HepG2 (cell line): Measurements from ENCODE around the gene AXIN2. TPM values are rescaled to one million over a fixed set of nuclear protein-coding genes. Genes with fewer than 3 reads are reported as not detected.

Experiments used
- AHR ChIP-seq: IDR thresholded peaks from 2 replicates; pipeline ENCODE4 v1.6.1; 2018; ENCODE audit warnings: missing genetic modification reagents, missing compliant biosample characterization
- EP300 ChIP-seq, 3 experiments: sonication (generic) in 1 of 3; formaldehyde crosslinking in 1 of 3; IDR thresholded peaks; 2 replicates each; pipeline versions ENCODE4 v1.5.1 to v1.6.1; 2011 to 2020; ENCODE audit warnings: low read depth in 2 of 3, low read length in 2 of 3, borderline replicate concordance in 1 of 3, improper control_type of control experiment in 1 of 3, mild to moderate bottlenecking in 1 of 3, missing genetic modification reagents in 1 of 3, moderate library complexity in 1 of 3
- FOXO1 ChIP-seq: sonication (generic); formaldehyde crosslinking; IDR thresholded peaks from 2 replicates; pipeline ENCODE4 v1.4.0; 2020; ENCODE audit warnings: missing genetic modification reagents
- GATAD2A ChIP-seq: IDR thresholded peaks from 2 replicates; pipeline ENCODE4 v1.6.1; 2016
- HNRNPL ChIP-seq: fragments of 200-400 bp; formaldehyde crosslinking; IDR thresholded peaks from 2 replicates; pipeline ENCODE4 v1.6.1; 2017; ENCODE audit warnings: mild to moderate bottlenecking, low read depth, low read length
- KAT8 ChIP-seq: IDR thresholded peaks from 2 replicates; pipeline ENCODE4 v1.6.1; 2016; ENCODE audit warnings: missing genetic modification reagents, missing compliant biosample characterization
- MAFG ChIP-seq: sonication (generic); formaldehyde crosslinking; IDR thresholded peaks from 2 replicates; pipeline ENCODE4 v1.5.1; 2020; ENCODE audit warnings: mild to moderate bottlenecking, missing genetic modification reagents
- MXI1 ChIP-seq: IDR thresholded peaks from 3 replicates; pipeline ENCODE4 v1.6.1; 2012; ENCODE audit warnings: low read depth, low read length, inconsistent platforms, borderline replicate concordance
- PAXIP1 ChIP-seq: sonication (generic); formaldehyde crosslinking; conservative IDR thresholded peaks from 2 replicates; pipeline ENCODE4 v1.4.0; 2020; ENCODE audit warnings: mild to moderate bottlenecking, missing genetic modification reagents, moderate library complexity
- RFX1 ChIP-seq: fragments of 450-650 bp; IDR thresholded peaks from 2 replicates; pipeline ENCODE4 v1.6.1; 2017
- SAP130 ChIP-seq: IDR thresholded peaks from 2 replicates; pipeline ENCODE4 v1.6.1; 2016; ENCODE audit warnings: low read depth
- ZBTB34 ChIP-seq: sonication (generic); formaldehyde crosslinking; IDR thresholded peaks from 2 replicates; pipeline ENCODE4 v1.8.0; 2022; ENCODE audit warnings: mild to moderate bottlenecking, missing genetic modification reagents
- ZBTB40 ChIP-seq, 2 experiments: fragments of 450-650 bp in 1 of 2; sonication (generic) in 1 of 2; formaldehyde crosslinking in 1 of 2; IDR thresholded peaks; 2 replicates each; pipeline versions ENCODE4 v1.6.1 to v1.8.0; 2016 to 2022; ENCODE audit warnings: antibody characterized with exemption in 1 of 2, mild to moderate bottlenecking in 1 of 2, missing genetic modification reagents in 1 of 2
- ZFP36L2 ChIP-seq: sonication (generic); formaldehyde crosslinking; IDR thresholded peaks from 2 replicates; pipeline ENCODE4 v1.4.0; 2020; ENCODE audit warnings: missing genetic modification reagents
- ZNF335 ChIP-seq: sonication (generic); formaldehyde crosslinking; IDR thresholded peaks from 2 replicates; pipeline ENCODE4 v1.4.0; 2020; ENCODE audit warnings: missing genetic modification reagents
- ZNF501 ChIP-seq: sonication (generic); formaldehyde crosslinking; IDR thresholded peaks from 2 replicates; pipeline ENCODE4 v1.5.1; 2020; ENCODE audit warnings: mild to moderate bottlenecking, moderate library complexity, missing genetic modification reagents
- ZNF672 ChIP-seq: sonication (generic); formaldehyde crosslinking; IDR thresholded peaks from 2 replicates; pipeline ENCODE4 v1.8.1; 2022; ENCODE audit warnings: missing genetic modification reagents
- polyA plus RNA-seq, 8 experiments: library from polyadenylated mRNA; depleted of rRNA in 3 of 8; stranded (reverse) in 7 of 8; unstranded in 1 of 8; fragments of >200 nt; fragmentation: Illumina TruSeq in 4 of 8; extraction: Trizol in 4 of 8; gene quantifications; 2 replicates each; pipeline versions ENCODE4 v1.2.1 to v1.2.3, GENCODE V29; 2011 to 2016; ENCODE audit warnings: low read depth in 4 of 8, missing spikeins in 1 of 8, mixed read lengths in 1 of 8; ENCODE audit not compliant: insufficient read depth in 1 of 8
- total RNA-seq, 5 experiments: library from RNA; depleted of rRNA; stranded (reverse); fragments of >200 nt; fragmentation: Illumina TruSeq; extraction: Trizol; gene quantifications; 2 replicates each; pipeline ENCODE4 v1.2.3, GENCODE V29; 2016; ENCODE audit warnings: low read depth in 1 of 5

The AXIN2 gene
- total and polyA plus RNA-seq, 2 of the 13 experiments (the other 11 are each of a cell fraction or from before 2014, with no cell fraction given) = 58.6 to 63.4 TPM

- TF ChIP-seq PAXIP1 (CRISPR knock-in tag) (no peak), AHR (peak; percentile 43; the same call in 1 of the 2 replicates), EP300 (IDR thresholded peaks at IDR 0.05; ENCODE audit: low read depth in 2 of 2, low read length in 2 of 2) (0 out of 4 replicates have a peak, but pooled peaks of 1 of the 2 experiments have one; percentile 8), EP300 (CRISPR knock-in tag; IDR thresholded peaks at IDR 0.05; ENCODE audit: borderline replicate concordance) (no peak), HNRNPL (no peak), RFX1 (peak; percentile 73), ZFP36L2 (CRISPR knock-in tag) (no peak), MXI1 (peak; percentile 64; the same call in 1 of the 3 replicates), ZNF501 (CRISPR knock-in tag) (0 out of 2 replicates have a peak, but pooled peaks have one; percentile 13), FOXO1 (CRISPR knock-in tag) (0 out of 2 replicates have a peak, but pooled peaks have one; percentile 17), ZNF672 (CRISPR knock-in tag) (no peak), GATAD2A (CRISPR knock-in tag) (no peak), ZNF335 (CRISPR knock-in tag) (no peak), SAP130 (peak; percentile 71), ZBTB34 (CRISPR knock-in tag) (no peak), ZBTB40 (IDR thresholded peaks at IDR 0.05) (no peak), ZBTB40 (CRISPR knock-in tag; IDR thresholded peaks at IDR 0.05) (no peak), MAFG (no peak), KAT8 (CRISPR knock-in tag) (peak; percentile 57; the same call in 1 of the 2 replicates)
These were observed 3.3 kb upstream of the AXIN2 start (continued) for GRCh38 chr17:65564793-65565192.
